ENCODE results near the gene ANO5. TPM values are rescaled to one million over a fixed set of nuclear protein-coding genes. Genes with fewer than 3 reads are reported as not detected.
"Not testable (repeated sequence)": the region's sequence is repeated elsewhere in the genome, so short reads cannot be mapped to it uniquely, and the experiment has no call there.

Gene ANO5
- total and polyA plus RNA-seq, 2 of the 8 experiments (the other 6 are each of a cell fraction or from before 2014, with no cell fraction given): 2.6 to 5.0 TPM

DNA sequence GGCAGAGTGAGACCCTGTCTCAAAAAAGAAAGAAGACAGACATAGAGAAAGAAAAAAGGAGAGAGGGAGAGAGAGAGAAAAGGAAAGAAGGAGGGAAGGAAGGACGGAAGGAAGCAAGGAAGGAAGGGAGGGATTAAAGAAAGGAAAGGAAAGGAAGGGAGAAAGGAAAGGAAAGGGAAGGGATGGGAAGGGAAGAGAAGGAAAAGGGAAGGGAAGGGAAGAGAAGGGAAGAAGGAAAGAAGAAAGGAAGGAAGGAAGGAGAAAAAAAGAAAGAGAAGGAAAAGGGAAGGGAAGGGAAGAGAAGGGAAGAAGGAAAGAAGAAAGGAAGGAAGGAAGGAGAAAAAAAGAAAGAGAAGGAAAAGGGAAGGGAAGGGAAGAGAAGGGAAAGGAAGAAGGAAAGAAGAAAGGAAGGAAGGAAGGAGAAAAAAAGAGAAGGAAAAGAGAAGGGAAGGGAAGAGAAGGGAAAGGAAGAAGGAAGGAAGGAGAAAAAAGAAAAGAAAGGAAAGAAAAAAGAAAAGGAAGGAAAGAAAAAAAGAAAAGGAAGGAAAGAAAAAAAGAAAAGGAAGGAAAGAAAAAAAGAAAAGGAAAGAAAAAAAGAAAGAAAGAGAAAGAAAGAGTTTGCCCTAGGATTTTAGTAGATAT is 76.2 kb downstream of the ANO5 start:
- H3K14ac ChIP-seq (ENCODE audit: insufficient read length); H2BK12ac ChIP-seq (ENCODE audit: low read depth, low read length); H3K4me1 ChIP-seq (replicated peaks in 1 of 4; ENCODE audit: control insufficient read depth in 3 of 4, insufficient read depth in 4 of 4, low read length in 3 of 4); H3K23me2 ChIP-seq (ENCODE audit: low read depth, low read length); H2BK20ac ChIP-seq (ENCODE audit: low read length); H3K56ac ChIP-seq (replicated peaks; ENCODE audit: insufficient read length, low read depth, low read length); H4K91ac ChIP-seq (replicated peaks; ENCODE audit: insufficient read length, low read length); H3K27me3 ChIP-seq (replicated peaks in 1 of 4; ENCODE audit: control insufficient read depth in 3 of 4, extremely low read depth in 1 of 4, insufficient read depth in 3 of 4, low read length in 3 of 4); POLR2A ChIA-PET (ENCODE audit: partially characterized antibody); H4K20me1 ChIP-seq (replicated peaks in 1 of 2; ENCODE audit: control insufficient read depth in 1 of 2, insufficient read depth in 2 of 2, low read length in 2 of 2); H3K9me3 ChIP-seq (ENCODE audit: insufficient read depth in 2 of 2, low read depth in 1 of 2, low read length in 1 of 2); H3K9ac ChIP-seq (replicated peaks in 1 of 4; ENCODE audit: extremely low read depth in 1 of 4, low read depth in 3 of 4, low read length in 3 of 4); H3K79me2 ChIP-seq (ENCODE audit: control insufficient read depth in 1 of 2, insufficient read depth in 2 of 2, low read length in 2 of 2); FAIRE-seq; H2BK5ac ChIP-seq (ENCODE audit: low read depth, low read length); H3K4me3 ChIP-seq (ENCODE audit: extremely low read depth in 1 of 4, insufficient read depth in 2 of 4, low read depth in 3 of 4, low read length in 4 of 4); H3K4me2 ChIP-seq (ENCODE audit: insufficient read depth in 1 of 2, low read depth in 2 of 2, low read length in 2 of 2); H4K5ac ChIP-seq (ENCODE audit: insufficient read length, low read depth, low read length); CTCF ChIA-PET (ENCODE audit: partially characterized antibody); H2AFZ ChIP-seq (ENCODE audit: low read length); H2BK15ac ChIP-seq (ENCODE audit: low read length); H3K36me3 ChIP-seq (ENCODE audit: control insufficient read depth in 2 of 4, insufficient read depth in 4 of 4, low read length in 3 of 4); H2BK120ac ChIP-seq (replicated peaks; ENCODE audit: low read depth, low read length); H3K23ac ChIP-seq (ENCODE audit: insufficient read length); H3K79me1 ChIP-seq (ENCODE audit: low read depth, low read length); H3K4ac ChIP-seq (replicated peaks; ENCODE audit: insufficient read length, low read depth, low read length); H3K27ac ChIP-seq (ENCODE audit: low read depth, low read length); H4K8ac ChIP-seq (ENCODE audit: extremely low read depth, insufficient read depth, low read length); DNase-seq (ENCODE audit: low read depth in 1 of 2, low spot score in 2 of 2); H3K18ac ChIP-seq (ENCODE audit: extremely low read depth, low read length); H2AK5ac ChIP-seq (ENCODE audit: low read depth, low read length): not testable (repeated sequence)
- 78% methylated on average over 1 of the region's 1 CpG; no CpG with 5 or more reads in 1 of the 2 experiments for WGBS, 2 experiments (ENCODE audit: extremely low coverage in 1 of 2, insufficient coverage in 1 of 2, insufficient read length in 1 of 2, insufficient replicate concordance in 2 of 2, low coverage in 1 of 2, low lambda C conversion rate in 2 of 2, missing lambda C conversion rate in 1 of 2)

Data from H1 (cell line).